Uterus (tissue), 2 donors: ENCODE results near the gene TEX53.

Experiments
- POLR2A ChIP-seq, 2 donors: fragments of 450-650 bp; IDR thresholded peaks; one replicate each; pipeline ENCODE4 v1.6.1; 2016; ENCODE audit warnings: antibody characterized with exemption in 2 of 2, mild to moderate bottlenecking in 1 of 2, moderate library complexity in 1 of 2
- TF ChIP-seq, protein P1 (sequence below), 4 experiments: fragments of 200-600 bp in 2 of 4; fragments of 450-650 bp in 2 of 4; sonication (generic) in 2 of 4; IDR thresholded peaks; one replicate each; pipeline ENCODE4 v1.5.1; 2016 to 2019; ENCODE audit warnings: antibody characterized with exemption in 4 of 4, mild to moderate bottlenecking in 2 of 4, moderate library complexity in 1 of 4

DNA sequence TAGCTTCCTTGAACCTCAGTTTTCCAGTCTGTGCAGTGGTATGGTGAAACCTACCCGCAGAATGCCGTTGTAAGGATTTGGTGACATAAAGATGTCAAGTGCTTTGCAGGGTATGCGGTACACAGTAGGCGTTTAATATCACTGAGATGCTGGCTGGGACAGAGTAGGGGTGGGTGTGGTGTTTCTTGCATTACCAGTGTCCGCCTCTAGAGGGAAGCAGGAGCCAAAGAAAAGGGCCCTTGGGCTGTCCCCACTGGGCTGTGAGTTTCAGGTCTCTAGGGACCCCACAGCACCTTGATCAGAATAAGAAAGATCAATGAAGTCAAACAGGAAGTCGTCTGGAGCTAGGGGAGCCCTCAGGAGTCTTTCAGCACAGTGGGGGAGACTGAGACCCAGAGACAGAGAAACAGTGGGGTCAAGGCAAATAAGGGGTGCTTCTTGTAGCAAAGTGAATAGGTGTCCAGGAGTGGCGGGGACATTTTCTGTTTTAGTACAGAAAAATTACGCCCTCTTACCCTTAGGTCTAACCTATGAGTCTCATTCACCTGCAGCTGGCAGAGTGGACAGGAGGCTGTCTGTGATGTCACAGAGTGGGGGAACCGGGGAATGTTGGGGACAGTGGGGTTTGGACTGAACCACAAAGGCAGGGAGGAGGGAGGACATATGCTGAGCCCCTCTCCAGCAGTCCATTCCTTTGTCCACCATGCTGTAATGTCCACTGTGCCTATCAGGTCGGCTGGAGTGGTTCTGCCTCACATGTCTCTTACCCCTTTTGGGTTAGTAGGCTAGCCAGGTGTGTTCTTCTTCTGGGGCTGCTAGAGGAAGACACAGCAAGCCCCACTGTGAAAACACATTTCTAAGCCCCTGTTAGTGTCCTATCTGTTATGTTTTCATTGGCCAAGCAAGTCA, 4.7 kb upstream of the TEX53 start:
- no peak for TF ChIP-seq POLR2A (IDR thresholded peaks at IDR 0.05)
- TF ChIP-seq, protein P1, sequence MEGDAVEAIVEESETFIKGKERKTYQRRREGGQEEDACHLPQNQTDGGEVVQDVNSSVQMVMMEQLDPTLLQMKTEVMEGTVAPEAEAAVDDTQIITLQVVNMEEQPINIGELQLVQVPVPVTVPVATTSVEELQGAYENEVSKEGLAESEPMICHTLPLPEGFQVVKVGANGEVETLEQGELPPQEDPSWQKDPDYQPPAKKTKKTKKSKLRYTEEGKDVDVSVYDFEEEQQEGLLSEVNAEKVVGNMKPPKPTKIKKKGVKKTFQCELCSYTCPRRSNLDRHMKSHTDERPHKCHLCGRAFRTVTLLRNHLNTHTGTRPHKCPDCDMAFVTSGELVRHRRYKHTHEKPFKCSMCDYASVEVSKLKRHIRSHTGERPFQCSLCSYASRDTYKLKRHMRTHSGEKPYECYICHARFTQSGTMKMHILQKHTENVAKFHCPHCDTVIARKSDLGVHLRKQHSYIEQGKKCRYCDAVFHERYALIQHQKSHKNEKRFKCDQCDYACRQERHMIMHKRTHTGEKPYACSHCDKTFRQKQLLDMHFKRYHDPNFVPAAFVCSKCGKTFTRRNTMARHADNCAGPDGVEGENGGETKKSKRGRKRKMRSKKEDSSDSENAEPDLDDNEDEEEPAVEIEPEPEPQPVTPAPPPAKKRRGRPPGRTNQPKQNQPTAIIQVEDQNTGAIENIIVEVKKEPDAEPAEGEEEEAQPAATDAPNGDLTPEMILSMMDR (IDR thresholded peaks at IDR 0.05): peak; percentile 57 to 71 (median 65)
